Stimulated activated CD4-positive, alpha-beta T cell treated with anti-CD3 and anti-CD28 coated beads, Interleukin-15, amount 100 ng/mL, for 1 hour (primary cell): ENCODE results near the gene RNF224.

ENCODE experiments used
- DNase-seq, 2 donors: peaks; one replicate each; pipeline ENCODE4 v3.0.0-alpha.2; 2020; ENCODE audit warnings: low read depth in 1 of 2, low spot score in 1 of 2

Gene RNF224

DNA sequence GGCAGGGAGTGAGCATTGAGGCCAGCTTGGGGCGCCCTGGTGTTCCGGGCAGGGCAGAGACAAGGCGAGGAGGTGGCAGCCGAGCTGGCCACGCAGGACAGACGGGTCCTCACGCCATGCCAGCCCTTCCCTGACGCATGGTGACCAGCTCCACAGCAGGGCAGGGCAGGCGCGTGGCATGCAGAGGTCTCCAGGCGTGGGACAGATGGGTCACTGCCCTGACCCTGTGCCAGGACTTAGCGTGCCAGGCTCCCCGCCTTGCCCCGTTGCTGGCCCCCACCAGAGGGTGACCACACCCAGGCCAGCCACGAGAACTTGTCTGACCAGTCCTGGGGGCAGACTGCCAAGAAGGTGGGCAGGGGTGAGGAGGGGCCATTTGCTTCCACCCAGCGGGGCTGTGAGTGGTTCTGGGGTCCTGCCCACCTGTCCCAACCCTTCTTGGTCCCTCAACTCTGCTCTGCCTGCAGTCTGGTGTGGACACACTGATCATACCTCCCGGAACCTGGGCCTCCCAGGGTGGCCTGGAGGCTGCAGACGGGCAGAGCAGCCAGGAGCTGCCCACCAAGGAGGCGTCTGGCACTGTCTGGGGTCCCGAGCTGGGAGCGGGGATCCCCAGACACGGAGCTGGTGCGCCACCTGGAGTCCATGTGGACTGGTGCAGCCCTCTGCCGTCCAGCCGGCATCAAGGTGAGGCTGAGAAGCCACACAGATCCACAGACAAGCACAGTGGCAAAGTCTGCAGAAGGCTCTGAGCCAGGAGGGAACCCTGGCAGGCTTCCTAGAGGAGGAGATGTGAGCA, at the start of gene RNF224:
TSS of gene RNF224 (plus strand) at position 449 of the 799 bp plus-strand sequence. CDS start 834 bp downstream, outside the sequence.
- peak; percentile 70 to 72 for DNase-seq

DNA sequence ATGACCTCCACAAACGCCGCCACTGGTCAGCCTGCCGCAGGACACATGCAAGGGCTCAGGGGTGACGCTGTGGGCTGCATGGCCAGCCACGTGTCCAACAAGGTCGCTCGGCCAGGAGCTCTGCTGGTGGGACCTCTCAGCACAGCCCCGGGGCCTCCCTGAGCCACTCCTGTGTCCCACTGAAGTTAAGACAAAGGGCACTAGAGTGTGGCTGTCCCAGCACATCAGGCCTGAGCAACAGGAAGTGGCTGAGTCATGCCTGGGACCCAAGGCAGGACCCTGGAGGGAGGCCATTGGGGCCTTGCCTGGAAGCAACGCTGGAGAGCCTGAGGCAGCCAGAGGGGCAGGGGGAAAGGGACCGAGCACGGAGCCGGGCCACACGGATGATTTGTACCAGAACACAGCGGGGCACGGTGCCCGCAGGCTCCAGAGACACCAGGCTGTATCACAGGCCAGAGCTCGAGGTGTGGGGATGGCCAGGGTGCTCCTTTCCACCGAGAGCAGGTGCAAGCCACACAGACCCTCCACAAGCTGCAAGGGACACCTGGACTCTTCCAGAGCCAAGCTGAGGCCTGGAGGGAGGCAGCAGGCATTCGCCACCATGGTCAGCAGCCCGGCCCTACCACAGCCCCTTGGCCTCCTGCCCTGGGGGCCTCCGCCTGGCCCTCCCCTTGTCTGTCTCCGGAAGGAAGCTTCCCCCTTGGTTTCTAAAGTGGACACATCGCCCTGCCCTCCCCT, 48.9 kb upstream of the RNF224 start:
- DNase-seq: no peak

DNA sequence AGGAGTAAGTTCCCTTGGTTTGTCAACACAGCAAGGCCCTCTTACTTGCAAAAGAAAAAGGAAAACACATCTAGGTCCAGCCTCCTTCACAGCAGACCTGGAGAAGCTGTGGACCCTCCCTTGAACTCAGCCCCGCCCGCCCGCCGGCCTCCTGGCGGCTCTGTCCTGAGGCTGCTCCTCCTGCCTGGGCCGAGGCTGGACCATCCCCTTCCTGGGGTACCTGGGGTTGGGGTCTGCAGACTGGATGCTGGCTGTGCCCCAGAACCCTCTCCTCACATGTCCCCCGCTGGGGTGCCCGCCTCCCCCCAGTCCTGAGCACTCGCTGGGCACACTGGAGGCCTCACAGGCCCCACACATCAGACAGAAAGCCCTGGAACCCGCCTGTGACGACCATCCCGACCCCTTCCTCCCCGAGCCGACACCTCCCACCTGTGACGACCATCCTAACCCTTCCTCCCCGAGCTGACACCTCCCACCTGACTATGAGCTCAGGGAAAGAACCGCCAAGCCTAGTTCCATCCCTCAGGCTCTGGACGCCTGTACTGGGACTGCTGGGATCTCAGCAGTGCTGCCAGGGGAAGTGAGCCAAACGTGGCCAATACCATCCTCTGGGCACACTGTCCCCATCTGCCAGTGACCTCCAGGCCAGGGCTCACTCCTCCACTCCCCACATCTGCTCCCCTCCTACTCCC, 48.2 kb upstream of the RNF224 start:
- no peak for DNase-seq

DNA sequence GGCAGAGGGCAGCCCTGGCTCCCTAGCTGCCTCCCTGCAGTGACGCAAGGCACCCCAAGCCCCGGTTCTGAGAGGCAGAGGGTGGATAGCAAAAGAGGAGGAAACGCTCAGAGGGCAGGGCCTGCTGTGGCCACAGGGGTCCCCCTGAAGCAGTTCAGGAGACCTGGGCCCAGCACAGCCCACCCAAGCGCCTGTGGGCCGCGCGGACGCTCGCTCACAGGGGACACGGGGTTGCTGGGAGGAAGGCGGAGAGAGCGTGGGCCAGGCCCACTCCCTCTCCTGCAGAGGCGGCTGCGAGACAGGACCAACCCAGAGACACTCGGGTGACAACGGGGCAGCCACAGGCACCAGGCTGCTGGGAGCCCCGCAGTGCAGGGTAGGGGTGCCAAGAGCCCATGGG, 47.5 kb upstream of the RNF224 start:
- DNase-seq: no peak

DNA sequence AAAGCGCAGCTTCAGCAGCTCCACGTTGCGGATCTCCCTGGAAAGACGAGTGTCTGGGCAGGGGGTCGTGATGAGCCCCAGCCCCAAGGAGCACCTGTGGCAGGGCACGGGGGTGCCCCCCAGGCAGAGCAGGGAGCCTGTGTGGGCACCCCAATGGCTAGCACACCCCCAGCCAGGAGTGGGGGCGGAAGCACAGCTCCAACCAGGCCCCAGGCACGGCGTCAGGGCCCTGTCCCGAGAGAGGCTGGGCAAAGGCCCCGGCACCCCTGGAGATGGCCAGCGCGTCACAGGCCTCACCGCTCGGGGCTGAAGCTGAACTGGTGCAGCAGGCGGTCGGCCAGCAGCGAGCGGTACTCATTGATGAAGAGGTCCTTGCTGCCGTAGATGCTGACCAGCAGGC, 46.8 kb upstream of the RNF224 start:
- DNase-seq: no peak

DNA sequence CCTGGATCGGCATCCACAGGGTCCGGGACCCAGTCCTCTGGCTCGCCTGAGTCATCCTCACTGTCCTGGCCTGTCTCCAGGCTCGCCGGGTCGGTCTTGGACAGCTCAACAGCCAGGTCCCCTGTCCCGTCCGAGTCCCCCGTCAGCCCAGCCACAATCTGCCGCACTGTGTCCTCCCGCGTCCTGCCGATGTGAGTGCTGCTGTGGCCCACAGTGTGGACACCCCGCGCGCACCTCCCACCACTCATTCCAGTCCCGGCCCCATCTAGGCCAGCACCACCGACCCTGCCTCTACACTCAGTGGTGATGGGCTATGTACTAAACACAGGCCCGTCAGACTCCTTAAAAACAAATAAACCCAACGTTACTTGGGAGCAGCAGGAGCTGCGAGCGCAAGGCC, 45.6 kb upstream of the RNF224 start:
- DNase-seq: no peak

DNA sequence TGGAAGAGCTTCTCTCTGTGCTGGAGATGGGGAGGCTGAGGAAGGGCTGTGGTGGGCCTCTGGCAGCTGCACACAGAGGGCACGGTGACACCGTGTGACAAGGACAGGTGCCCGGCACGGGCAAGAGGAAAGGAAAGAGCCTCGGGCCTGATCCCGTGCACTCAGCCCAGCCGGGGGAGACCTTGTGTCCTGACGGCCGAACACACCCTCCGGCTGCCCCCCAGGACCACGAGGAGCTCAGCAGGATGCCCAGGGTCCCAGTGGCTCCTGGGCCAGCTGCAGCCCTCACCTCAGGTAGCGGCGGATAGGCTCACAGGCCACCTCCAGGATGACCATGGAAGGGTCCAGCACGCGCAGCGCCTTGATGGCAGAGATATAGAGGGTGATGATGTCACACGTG, 44.5 kb upstream of the RNF224 start:
- no peak for DNase-seq

DNA sequence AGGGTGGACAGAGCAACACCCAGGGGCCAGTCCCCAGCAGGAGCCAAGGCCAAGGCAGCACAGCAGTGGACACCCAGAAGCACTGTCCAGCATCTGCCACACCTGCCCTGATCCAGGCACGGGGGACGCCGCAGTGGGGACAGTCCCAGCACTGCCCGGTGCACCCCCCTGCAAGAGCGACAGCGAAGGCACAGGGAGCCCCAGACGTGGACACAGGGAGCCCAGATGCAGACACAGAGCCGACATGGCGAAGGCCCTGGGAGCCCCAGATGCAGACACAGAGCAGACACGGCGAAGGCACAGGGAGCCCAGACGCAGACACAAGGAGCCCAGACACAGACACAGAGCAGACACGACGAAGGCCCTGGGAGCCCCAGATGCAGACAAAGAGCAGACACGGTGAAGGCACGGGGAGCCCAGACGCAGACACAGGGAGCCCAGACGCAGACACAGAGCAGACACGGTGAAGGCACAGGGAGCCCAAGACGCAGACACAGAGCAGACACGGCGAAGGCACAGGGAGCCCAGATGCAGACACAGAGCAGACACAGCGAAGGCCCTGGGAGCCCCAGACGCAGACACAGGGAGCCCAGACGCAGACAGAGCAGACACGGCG, 43.2 kb upstream of the RNF224 start:
- no peak for DNase-seq

DNA sequence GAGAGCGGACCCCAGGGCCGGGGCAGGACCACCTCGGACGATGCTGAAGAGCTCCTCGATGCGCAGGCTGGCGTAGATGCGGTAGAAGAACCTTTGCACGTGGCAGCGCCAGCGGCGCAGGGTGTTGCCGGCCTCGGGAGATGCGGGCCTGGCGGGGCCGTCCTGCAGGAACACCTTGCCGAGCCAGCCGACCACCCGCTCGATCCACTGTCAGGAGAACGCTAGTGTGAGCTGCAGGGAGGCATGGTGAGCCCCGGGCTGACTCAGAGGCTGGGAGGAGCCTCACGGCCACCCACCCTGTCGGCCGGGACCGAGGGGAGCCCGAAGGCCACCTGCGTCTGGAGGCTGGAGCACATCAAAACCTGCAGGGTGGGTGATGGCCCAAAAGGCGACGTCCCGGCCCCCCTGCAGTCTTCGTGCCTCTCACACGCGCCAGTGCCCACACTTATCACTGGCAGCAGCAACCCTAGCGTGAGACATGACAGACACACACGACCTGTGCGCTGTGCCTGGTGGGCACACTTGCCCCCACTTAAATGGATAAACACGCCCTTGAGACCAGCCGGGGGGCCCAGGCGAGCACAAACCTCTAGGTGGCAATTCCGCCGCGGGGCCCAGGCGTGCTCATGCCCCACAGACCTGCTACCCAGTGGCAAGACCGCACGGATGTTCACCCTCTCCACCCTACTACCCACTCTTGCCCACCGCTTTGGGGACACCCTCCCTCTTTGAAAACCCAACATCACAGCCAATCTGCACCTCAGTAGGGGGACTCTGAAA, 42.2 kb upstream of the RNF224 start:
- DNase-seq: no peak

DNA sequence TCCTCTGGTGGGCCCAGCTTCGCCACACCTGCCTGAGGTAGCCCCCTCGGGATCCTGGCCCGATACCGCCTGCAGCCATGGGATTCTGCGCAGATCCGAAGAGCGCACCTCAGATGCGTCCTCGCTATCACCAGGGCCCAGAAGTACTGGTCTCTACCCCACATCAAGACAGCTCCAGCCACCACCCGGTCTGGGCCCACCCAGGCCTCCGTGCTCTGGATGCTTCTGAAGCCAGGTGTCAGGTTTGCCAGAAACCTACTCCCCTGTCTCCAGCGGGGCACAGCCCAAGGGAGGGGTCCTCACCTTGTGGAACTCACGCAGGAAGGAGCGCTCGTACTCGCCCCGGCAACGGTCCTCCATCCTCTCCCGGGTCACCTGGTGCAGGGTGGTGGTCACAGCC, 41.4 kb upstream of the RNF224 start:
- no peak for DNase-seq

DNA sequence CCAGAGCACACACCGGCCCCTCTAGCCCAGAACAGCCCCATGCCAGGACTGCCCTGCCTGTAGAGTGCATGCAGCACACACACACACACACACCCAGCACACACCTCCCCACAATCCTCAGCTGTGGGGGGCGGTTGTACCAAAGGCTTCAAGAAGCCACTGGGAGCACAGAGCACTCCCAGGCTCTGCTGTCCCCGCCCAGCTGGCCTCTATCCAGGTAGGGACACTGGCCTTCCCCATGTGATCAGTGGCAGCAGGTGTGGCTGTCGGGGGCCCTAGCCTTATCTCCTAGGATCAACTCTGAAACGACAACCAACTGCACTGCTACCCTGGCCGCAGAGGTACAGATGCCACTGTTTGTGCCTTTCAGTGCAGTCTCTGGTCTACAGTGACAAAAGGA, 40.9 kb upstream of the RNF224 start:
- DNase-seq: no peak

DNA sequence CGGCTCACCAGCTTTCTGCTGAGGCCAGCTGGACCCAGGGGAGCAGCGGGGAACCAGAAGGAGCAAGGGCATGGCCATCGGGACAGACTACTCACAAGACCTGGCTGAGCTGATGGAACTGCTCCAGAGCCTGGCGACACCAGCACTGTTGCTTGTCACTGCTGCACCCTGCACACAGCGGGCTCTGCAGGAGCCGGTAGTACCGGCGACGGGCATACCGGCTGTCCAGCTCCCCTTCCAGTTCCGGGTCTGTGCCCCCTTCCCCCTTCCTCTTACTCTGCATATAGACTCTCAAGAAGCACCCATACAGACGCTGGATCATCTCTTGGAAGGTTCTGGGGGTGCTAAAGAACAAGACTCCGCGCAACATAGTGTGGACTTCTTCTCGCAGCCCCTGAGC, 39.9 kb upstream of the RNF224 start:
- no peak for DNase-seq

DNA sequence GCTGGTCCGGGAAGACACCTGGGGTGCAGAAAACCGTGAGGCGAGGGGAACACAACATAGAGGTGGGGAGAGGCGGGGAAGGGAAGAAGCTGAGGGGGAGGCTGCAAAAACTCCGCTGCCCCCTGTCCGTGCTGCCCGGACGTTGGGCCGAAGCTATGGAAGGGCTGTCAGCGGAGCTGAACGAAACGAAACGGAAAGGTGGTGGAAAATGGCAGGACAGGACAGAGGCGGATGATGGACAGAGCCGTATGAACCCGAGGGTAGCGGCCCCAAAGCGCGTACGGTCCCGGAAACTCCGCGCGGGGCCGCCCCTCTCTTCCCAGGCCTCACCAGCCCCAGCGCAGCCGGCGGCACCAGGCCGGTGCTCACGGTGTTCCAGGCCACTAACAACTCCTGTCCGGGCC, 39.2 kb upstream of the RNF224 start:
- no peak for DNase-seq

DNA sequence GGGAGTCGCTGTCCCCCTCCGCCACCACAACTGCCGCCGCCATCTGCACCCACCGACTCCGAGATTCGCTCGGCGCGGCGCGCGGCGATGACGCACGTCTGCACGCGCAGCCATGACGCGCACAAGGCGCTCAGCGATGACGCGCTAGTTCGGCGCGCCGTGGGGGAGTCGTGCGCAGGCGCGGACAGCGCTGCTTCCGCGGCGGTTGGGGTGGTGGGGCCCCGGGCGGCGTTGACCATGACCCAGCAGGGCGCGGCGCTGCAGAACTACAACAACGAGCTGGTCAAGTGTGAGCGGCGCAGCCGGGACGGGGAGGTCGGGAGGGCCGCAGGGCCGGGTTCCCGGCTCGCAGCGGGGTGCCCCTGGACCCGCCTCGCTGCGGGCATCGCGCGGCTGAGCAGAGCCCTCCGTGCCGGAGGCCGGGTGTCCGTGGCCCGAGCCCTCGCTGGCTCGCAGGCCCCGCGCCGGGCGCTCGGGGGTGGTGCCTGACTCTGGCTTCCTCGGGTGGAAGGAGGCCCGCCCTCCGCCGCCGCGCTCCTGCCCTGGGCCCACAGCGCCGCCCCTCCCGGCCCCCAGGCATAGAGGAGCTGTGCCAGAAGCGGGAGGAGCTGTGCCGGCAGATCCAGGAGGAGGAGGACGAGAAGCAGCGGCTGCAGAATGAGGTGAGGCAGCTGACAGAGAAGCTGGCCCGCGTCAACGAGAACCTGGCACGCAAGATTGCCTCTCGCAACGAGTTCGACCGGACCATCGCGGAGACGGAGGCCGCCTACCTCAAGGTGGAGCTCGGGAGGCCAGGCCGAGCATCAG, 38.6 kb upstream of the RNF224 start, which contains the start of the genes ANAPC2 and SSNA1:
TSS of gene ANAPC2 (minus strand) at position 71 of the 807 bp plus-strand sequence. CDS start at position 43, 28 bp downstream.
TSS of gene SSNA1 (plus strand) at position 187 of the 807 bp plus-strand sequence. CDS start at position 238, 51 bp downstream.
- peak; percentile 86 to 93 for DNase-seq

DNA sequence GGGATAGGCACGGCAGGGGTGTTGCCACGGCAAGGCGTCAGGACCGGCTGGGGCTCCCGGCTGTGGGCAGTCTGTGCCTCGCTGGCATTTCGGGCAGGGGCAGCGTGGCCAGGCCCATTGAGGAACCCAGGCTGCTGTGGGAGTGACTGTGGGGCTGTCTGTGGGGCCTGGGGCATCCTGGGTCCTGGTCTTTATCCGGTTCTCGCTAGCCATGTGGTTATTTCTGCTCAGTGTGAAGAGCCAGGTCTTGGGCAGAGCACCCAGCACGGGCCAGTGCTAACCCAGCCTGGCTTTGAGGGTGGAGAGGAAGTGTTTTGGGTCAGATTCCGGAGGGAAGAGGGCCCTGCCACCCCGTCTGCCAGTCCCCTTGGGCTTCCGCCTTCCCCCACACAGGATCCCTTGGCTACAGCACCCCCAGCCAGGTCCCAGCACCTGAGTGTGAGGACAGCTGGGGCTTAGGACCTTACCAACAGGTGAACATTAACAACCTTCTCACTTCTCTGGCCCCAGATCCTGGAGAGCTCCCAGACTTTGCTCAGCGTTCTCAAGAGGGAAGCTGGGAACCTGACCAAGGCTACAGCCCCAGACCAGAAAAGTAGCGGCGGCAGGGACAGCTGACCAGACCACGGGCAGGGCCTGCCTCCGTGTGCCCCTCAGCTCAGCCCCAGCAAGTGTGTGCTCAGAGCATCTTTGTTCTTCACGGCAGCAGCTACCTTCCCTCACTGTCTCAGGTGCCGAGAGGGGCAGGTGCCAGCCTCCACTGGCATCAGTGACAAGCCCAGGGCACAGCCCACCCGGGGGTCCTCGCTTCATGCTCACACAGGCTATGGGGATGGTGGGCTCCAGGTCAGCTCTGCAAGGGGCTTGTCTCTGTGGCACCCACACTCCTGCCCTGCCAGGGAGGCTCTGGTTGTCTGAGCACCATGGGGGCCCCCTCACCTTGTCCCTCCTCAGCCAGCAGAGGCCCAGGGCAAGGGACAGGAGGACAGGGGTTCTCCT, 37.7 kb upstream of the RNF224 start:
- DNase-seq: no peak

DNA sequence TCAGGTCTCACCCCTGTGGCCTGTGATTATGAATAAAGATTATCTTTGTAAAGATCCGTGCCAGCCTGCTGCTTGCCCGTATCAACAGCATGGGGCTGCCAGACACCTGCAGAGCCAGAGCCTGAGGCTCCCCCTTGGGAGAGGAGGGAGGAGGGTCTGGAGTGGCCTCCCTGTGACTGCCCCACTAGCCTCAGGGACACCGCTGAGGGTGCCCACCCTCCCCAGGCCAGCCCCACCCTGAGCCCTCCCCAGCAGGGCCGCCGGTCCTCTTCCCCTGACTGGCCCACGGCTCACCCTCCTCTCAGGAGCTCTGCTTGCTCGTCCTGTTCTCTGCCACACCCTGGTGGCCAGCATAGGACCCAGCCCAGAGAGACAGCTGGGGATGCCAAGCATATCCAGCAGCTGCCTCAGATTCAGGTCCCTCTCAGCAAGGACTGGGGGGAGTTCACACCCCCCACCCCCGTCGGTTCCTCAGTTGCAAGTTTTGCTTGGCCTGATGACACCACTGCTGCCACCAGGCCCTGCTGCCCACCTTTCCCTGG, 36.9 kb upstream of the RNF224 start:
- DNase-seq: no peak

DNA sequence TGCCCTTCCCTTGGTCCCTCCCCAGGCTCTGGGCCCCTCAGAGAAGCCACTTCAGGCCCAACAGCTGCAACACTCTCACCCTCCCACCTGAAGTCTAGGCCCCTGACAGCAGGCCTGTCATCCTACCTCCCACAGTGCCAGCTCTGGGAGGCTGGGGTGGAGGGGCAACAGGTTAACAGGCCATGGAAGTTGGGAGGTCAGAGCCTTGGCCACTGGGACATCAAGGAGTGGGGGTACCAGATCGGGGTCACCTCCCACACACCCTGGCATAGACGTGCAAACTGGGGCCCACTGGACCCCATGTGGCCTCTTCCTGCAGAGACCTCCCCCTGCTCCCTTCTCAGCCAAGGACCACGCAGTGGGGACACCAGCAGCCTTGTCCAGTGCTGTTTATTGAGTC, 36.1 kb upstream of the RNF224 start:
- no peak for DNase-seq
